Hematopoietic multipotent progenitor cell treated with erythropoietin and hydrocortisone succinate and interleukin-3 and kit ligand, for 17 days (in vitro differentiated cells): ENCODE measurements around the gene GNAL.
A peak's percentile ranks its signal among the peaks of the same experiment; 100 is the strongest.
"Not testable (repeated sequence)": the region's sequence is repeated elsewhere in the genome, so short reads cannot be mapped to it uniquely, and the experiment has no call there.

Source experiments
- DNase-seq: peaks from one replicate; pipeline ENCODE4 v3.0.0-alpha.2; 2015; ENCODE audit warnings: low spot score

Gene GNAL

DNA sequence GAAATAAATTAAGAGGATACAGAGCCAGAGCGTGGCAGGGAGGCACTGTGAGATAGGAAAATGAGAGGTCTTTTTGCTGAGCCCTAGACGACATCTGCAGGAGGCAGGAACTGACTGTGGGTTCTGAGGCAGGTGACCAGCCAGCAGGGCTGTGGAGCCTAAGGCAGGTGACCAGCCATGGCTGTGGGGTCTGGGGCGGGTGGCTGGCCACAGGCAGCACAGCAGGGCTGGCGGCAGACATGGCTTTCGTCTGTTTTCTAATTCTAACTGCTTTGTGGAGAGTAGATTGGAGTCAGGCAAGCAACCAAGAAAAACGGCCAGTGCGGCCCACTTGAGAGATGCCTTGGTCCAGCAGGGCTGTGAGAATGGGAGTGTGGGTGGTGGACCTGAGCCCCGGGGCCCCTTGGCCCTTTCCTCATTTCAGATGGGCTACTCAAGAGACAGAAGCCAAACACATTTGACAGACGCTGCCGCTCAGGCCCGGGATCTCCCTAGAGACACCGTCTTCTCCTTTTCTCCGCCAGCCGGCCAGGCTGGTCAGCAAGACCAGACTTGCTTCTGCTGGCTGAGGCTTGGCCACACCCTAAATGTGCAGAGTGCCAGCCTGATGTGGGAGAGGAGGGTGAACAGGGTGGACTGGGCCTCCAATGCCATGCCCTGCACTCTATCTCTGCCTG, 19.7 kb upstream of the GNAL start:
- no peak for DNase-seq

- no peak for DNase-seq
These were observed 19.2 kb upstream of the GNAL start for GRCh38 chr18:11669948-11670275.

- no peak for DNase-seq
These were observed 17.9 kb upstream of the GNAL start for GRCh38 chr18:11671156-11671555.

DNA sequence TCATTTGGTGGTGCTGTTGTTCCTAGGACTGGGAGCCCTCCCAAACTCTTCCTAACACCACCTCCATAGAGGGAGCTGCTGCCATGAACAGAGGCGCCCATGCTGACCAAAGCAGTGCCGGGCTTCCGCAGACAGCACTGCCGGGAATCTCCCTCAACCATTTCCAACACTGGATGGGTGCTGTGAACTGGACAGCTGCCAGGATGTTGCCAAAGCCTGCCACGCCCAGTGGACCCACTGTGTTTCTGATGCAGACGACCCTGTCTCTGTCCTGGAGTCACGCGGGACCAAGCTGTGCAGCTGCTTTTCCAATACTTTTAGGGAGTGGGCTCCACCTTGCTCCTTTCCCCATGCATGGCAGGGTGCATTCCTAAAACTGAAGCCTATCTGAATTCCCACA, 16.9 kb upstream of the GNAL start:
- DNase-seq: no peak

DNA sequence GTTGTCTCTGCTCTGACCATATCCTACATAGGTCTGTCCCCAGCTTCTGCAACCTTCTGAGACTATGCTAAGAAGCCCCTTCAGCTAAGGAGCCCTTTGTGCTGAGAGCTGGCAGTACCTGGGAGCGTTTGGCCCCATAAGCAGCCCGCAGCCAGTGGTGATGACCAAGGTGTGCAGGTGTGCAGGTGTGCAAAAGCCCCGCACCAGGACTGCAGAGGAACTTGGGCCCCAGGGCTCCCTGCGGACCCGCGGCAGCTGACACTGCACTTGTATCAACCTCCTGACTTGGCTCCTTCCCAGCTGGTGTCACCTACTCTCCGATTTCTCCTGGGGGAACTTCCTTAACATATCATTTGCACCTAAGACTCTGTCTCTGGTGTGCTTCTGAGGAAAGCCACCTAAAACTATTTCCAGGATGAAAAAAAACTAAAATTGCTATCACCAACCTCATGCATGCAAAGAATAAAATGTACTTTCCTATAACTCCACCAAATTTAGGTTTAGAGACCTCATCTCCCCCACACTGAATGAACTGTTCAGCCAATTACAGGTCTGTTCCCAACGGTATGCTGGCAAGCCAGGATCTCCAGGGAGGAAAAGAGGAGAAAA, 16.1 kb upstream of the GNAL start:
- no peak for DNase-seq

DNA sequence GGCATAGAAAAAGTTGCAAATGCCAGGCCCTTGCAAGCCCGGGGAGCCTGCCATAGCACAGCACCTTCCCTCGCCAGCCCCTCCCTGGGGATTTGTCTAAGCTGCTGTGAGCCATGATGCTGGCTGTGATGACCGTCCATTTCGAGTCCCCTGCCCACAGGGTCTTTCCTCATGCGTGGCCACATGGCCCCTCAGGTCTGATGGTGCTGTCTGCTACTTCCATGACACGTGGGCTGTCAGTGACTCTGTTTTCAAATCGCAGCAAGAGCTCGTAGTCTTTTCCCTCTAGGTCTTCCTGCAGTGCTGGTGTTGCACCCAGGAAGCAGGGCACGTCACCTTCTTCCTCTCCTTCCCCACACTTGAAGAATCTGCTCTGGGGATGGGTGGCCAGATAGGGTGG, 15.5 kb upstream of the GNAL start:
- DNase-seq: no peak

GRCh38 chr18:11674119-11674518, 14.9 kb upstream of the GNAL start:
- no peak for DNase-seq

DNA sequence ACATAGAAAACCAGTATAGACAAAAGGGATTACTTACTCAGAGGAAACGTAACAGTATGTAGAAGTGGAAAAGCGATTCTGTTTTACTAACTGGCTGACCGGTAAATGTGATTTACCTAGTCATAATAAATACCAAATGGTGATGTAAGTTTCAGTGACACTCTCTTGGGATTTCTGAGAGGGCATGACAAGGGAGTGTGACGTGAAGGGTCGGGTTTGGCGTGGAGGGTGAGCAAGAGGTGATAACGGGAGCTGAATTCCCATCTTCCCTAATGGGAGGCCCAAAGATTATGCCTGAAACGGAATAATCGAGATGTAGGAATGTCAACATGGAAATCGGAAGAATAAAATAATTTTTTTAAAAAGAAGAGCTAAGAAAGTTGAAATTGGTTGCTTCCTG, 12.7 kb upstream of the GNAL start:
- DNase-seq: no peak

- peak; percentile 8 for DNase-seq
These were observed 12.2 kb upstream of the GNAL start for GRCh38 chr18:11676867-11677266.

DNA sequence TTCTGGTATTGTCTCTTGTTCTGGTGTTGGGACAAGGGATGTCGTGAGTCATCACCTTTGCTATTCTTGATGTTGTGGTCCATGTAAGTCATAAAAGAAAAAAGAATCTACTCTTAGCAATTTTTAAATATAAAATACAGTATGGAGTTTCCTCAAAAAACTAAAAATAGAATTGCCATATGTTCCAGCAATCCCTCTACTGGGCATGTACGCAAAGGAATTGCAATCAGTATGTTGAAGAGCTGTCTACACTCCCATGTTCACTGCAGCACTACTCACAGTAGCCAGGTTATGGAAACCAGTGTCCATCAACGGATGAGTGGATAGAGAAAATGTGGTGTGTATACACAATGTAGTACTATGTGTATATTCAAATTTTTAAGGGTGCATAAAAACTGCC, 10.9 kb upstream of the GNAL start:
- no peak for DNase-seq

GRCh38 chr18:11689669-11690565, 853 bp downstream of the GNAL start:
- DNase-seq: no peak

DNA sequence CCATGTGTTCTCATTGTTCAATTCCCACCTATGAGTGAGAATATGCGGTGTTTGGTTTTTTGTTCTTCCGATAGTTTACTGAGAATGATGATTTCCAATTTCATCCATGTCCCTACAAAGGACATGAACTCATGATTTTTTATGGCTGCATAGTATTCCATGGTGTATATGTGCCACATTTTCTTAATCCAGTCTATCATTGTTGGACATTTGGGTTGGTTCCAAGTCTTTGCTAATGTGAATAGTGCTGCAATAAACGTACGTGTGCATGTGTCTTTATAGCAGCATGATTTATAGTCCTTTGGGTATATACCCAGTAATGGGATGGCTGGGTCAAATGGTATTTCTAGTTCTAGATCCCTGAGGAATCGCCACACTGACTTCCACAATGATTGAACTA, 1.6 kb downstream of the GNAL start:
- DNase-seq: not testable (repeated sequence)

- no peak for DNase-seq
These were observed 6.7 kb downstream of the GNAL start for GRCh38 chr18:11695736-11696135.

DNA sequence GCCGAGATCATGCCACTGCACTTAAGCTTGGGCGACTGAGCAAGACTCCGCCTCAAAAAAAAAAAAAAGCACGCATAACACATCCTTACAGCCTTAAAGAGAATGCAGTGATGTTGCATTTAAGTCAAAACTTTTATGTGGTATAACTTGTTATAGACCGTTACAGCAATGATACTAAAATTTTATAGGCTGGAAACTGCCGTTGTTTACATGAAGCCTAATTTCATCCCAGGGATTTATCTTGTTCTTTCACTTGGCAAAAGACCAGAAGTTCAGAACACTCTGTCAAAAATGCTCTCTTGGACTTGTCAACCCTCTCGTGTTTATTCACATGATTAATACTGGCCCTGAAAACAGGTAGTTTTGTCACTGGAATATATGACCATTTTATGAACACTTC, 7.4 kb downstream of the GNAL start:
- DNase-seq: no peak

- DNase-seq: no peak
These were observed 11.8 kb downstream of the GNAL start for GRCh38 chr18:11700876-11701275.

DNA sequence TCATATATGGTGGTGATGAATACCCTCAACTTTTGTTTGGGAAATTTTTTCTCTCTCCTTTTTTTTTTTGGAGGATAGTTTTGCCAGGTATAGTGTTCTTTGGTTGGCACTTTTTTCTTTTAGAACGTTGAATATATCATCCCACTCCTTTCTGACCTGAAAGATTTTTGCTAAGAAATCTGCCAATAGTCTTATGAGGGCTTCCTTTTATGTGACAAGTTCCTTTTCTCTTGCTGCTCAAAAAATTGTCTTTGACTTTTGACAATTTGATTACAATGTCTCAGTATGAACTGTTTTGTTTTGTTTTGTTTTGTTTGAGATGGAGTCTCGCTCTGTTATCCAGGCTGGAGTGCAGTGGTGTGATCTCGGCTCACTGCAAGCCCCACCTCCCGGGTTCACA, 21.5 kb downstream of the GNAL start:
- no peak for DNase-seq

GRCh38 chr18:11713756-11714155, 24.7 kb downstream of the GNAL start:
- DNase-seq: no peak

GRCh38 chr18:11714244-11714918, 25.3 kb downstream of the GNAL start:
- DNase-seq: no peak

DNA sequence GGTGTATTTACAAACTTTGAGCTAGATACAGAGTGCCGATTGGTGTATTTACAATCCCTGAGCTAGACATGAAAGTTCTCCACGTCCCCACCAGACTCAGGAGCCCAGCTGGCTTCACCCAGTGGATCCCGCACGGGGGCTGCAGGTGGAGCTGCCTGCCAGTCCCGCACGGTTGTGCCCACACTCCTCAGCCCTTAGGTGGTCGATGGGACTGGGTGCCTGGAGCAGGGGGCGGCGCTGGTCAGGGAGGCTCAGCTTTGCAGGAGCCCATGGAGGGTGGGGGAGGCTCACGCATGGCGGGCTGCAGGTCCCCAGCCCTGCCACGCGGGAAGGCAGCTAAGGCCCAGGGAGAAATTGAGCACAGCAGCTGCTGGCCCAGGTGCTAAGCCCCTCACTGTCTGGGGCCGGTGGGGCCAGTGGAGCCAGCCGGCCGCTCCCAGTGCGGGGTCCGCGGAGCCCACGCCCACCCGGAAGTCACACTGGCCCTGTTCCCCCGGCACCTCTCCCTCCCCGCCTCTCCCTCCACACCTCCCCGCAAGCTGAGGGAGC, 27.8 kb downstream of the GNAL start:
- not testable (repeated sequence) for DNase-seq

DNA sequence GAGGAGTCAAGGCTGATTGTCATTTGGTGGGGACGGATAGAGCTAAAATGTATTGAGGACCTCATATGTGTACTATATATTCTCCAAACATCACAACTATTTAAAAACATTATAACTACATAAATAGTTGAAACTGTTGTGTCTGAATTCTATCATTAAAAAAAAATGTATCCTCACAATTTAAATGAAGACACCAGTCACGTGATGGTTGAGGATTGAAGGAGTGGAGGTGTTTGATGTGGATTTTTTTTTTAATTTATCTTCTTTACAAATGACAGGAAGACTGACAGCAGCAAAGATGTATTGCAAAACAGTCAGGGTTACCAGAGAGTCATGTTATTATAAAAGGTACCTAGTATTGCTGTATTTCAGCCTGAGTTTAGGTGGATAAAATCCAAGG, 30.0 kb downstream of the GNAL start:
- DNase-seq: no peak

GRCh38 chr18:11719621-11720020, 30.6 kb downstream of the GNAL start:
- no peak for DNase-seq

DNA sequence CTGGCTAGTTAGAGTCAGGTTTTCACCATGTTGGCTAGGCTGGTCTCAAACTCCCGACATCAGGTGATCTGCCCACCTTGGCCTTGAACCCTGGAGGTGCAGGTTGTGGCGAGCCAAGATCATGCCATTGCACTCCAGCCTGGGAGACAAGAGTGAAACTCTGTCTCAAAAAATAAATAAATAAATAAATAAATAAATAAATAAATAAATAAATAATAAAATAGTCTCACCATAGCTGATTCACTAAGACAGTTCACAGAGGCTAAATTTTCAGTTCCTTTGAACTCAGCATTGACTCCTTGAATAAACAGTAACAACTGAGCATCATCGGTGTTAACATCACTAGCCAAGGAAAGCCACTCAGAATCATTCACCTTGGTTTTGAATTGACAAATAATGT, 32.7 kb downstream of the GNAL start:
- DNase-seq: no peak
